ENCODE measurements around the gene ELOA2. TPM values are rescaled to one million over a fixed set of nuclear protein-coding genes. Genes with fewer than 3 reads are reported as not detected.
"Not testable (repeated sequence)": the region's sequence is repeated elsewhere in the genome, so short reads cannot be mapped to it uniquely, and the experiment has no call there.

Gene ELOA2
- total RNA-seq, 1 experiment from 2014 or later = not detected

DNA sequence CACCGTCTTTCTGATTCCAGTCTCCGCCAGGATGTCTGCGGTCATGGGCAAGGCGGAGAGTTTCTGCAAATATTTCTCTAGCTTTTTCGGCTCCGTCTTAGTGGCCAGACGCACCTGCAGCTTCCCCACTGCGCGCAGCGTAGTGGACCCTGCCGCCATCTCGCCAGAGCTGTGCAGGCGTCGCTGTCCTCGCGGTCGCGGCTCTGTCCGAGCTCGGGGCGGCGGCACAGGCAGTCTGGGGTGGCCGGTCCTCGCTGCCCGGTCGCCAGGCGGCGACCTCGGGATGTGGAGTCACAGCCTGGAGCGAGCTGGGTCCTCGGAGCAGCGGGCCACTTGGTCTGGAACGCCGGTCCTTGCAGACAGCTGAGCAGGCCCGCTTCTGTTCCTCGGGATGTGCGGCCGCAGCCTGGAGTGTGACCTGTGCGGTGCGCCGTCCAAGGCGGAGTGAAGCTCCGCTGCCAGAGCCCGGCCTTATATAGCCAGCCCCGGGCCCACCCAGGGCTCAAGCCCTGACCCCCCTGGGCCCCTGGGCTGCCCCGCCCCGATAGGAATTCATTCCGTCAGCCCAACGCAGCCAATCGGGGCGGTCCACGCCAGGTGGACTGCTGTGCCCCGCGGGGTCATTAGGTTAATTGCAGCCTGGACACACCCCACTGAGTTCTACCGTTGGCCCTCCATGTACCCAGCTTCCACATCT is 11.5 kb downstream of the ELOA2 start:
- DNase-seq (ENCODE audit: low spot score) = not testable (repeated sequence)

DNA sequence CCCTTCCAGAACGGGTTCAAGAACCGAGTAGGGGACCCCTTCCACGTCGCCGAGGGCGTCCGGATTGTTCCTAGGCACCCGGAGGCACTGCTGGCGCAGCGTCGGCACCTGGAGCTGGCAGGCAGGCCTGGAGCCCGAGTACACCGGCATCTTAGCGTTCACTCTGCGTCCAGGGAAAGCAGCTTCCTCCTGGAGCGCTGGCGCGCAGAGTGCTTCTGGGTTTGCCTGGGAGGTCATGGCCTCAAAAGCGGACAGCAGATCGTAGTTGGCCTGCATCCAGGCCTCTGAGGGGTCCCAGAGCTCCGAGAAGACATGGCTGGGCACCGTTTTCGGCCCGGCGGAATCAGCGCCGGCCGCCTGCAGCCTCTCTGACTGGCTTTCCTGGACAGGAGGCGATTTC is 12.6 kb downstream of the ELOA2 start:
- DNase-seq (ENCODE audit: low spot score) = not testable (repeated sequence)

GRCh38 chr18:47020757-47021156 is 14.7 kb downstream of the ELOA2 start:
- not testable (repeated sequence) for DNase-seq (ENCODE audit: low spot score)

DNA sequence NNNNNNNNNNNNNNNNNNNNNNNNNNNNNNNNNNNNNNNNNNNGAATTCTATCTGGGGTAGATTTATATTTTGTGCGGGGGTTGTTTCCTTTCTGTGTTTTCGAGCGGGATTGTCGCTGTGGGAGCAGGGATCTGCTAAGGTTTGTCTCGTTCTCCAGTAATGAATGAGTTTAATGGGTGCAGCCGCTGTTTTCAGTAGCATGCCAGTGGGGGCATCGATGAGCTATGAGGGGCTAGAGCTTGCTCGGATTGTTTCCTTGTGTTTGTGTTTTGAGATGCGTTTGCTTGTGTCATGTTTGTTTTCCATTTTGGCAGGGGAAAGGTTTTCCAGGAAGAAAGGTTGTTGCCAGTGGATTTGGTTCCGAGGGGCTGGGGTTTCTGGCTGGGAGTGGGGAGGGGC is 15.6 kb downstream of the ELOA2 start:
- not testable (repeated sequence) for DNase-seq (ENCODE audit: low spot score)

Other genes starting within 250 kb of the ELOA2 start
- gene PIAS2, start 118.1 kb downstream of the ELOA2 start, total RNA-seq (2014; rRNA removed; shearing (Covaris generic)) = 7.7 and 8.9 TPM in 2 replicates
- 0.23 TPM in 1 of 2 replicates, not detected in the other for gene KATNAL2, start 118.0 kb downstream of the ELOA2 start, total RNA-seq (2014; rRNA removed; shearing (Covaris generic))
- 8.4 and 12.2 TPM in 2 replicates for gene HDHD2, start 114.9 kb upstream of the ELOA2 start, total RNA-seq (2014; rRNA removed; shearing (Covaris generic))
- gene IER3IP1, start 140.7 kb upstream of the ELOA2 start, total RNA-seq (2014; rRNA removed; shearing (Covaris generic)) = 18.9 and 24.6 TPM in 2 replicates
- not detected in 2 replicates for gene SKOR2, start 216.0 kb upstream of the ELOA2 start, total RNA-seq (2014; rRNA removed; shearing (Covaris generic))

All from HT-29 (cell line).